GM12801 (cell line): ENCODE measurements around the gene APH1B.

Experiments
- TF ChIP-seq, protein P1 (sequence below): IDR thresholded peaks from one replicate; pipeline ENCODE4 v1.5.1; 2011; ENCODE audit warnings: control low read depth; ENCODE audit not compliant: insufficient read length; ENCODE audit errors: extremely low read depth

The APH1B gene

DNA sequence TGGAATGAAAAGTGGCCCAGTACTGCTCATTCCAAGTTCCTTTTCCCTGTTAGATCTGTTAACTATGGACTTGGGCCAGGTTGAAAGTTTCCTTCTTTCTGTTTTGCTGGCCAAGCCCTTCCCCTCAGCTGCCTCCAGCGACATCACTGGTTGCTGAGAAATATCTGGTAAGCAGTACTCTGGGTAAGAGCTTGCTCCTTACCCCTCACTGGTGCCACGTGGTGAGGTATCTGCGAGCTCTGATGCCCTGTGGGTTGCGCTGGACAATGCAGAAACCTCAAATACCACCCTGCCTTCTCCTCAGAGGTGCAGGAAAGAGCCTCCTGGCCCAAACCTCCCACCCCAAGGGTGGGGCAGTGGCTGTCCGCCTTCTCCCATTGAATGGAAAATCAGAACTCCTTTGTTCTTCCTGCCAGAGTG, 42.9 kb upstream of the APH1B start:
- TF ChIP-seq, protein P1, sequence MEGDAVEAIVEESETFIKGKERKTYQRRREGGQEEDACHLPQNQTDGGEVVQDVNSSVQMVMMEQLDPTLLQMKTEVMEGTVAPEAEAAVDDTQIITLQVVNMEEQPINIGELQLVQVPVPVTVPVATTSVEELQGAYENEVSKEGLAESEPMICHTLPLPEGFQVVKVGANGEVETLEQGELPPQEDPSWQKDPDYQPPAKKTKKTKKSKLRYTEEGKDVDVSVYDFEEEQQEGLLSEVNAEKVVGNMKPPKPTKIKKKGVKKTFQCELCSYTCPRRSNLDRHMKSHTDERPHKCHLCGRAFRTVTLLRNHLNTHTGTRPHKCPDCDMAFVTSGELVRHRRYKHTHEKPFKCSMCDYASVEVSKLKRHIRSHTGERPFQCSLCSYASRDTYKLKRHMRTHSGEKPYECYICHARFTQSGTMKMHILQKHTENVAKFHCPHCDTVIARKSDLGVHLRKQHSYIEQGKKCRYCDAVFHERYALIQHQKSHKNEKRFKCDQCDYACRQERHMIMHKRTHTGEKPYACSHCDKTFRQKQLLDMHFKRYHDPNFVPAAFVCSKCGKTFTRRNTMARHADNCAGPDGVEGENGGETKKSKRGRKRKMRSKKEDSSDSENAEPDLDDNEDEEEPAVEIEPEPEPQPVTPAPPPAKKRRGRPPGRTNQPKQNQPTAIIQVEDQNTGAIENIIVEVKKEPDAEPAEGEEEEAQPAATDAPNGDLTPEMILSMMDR, result no peak

DNA sequence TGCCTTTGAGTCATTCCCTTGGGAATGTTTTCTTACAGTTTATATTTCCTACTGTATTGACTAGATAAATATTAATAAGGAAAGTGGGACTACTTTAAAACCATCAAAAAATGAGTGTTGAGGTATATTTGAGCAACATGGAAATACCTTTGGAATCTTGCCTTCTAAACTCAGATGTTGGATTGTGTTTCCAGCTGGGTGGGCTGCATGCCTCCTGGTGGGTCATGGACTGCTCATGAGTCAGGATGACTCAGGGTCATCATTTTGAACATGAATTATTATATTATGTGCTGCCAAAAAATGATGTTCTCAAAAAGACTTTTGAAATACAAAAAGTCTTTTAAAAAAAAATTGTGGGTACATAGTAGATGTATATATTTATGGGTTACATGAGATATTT, 41.1 kb upstream of the APH1B start:
- TF ChIP-seq, protein P1, result no peak

DNA sequence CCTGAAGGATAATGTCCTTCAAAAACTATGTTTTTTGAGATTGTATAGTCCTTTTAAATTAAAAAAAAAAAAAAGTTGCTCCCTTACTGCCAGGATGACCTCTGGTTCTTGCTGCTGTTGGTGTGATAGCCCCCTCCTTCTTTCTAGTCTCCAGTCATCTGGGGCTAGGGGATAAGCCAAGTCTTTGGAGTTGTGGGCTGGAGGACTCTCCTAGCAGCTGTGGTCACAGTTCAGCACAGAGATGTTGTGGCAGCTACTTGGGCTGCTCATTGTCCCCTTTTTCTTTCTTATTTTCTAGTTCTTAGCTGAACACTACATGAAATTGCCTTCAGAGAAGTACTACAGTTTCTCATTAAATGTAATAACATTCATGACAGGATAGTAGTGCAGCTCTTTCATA, 39.2 kb upstream of the APH1B start:
- TF ChIP-seq, protein P1, result no peak

DNA sequence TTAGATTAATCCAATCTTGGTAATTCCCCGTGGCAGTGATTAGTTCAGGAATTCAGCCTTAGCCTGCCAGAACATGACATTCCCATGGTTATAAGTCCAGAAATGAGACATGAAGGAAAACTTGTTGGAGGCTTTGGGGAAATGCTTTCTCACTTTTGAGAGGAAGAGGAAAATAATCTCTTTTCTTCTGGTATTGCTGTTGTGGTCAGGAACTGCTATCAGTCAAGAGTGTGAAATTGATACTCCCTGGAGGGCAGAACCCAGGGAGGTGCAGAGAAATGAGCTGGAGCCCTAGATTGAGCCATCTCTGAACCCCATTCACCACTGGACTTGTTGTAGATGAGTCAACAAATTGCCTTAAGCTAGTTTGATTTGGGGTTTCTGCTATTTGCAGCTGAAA, 38.6 kb upstream of the APH1B start:
- TF ChIP-seq, protein P1, result no peak

DNA sequence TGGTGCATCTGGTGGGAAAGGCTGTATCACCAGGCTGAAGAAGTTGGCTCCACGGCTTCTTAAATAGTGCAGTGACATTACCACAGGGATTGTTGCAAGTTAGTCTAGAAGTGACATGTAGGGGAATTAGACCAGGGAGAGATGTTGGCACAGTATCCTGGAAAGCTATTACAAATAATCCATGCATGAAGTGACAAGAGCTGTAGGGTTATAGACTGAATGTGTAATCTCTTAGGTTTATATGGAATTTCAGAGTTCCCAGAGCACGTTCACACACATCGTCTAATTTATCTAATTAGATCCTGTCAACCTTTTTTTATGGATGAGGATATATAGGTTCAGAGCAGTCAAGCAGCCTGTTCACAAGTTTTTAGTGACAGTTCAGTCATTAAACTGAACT, 37.3 kb upstream of the APH1B start:
- TF ChIP-seq, protein P1, result no peak

DNA sequence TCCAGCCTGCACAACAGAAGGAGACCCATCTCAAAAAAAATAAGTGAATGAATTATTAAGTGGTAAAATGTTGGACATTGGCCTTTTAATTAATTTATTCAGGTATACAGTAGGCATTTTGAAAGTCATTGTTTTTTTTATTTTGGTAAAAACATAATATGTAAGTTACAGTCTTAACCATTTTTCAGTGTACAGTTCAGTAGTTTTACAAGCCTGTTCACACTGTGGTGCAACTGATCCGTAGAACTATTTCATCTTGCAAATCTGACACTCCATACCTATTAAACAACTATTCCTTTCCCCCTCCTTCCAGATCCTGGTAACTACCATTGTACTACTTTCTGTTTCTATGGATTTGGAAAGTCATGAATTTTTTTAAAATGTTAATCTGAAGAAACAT, 36.1 kb upstream of the APH1B start:
- TF ChIP-seq, protein P1, result no peak

DNA sequence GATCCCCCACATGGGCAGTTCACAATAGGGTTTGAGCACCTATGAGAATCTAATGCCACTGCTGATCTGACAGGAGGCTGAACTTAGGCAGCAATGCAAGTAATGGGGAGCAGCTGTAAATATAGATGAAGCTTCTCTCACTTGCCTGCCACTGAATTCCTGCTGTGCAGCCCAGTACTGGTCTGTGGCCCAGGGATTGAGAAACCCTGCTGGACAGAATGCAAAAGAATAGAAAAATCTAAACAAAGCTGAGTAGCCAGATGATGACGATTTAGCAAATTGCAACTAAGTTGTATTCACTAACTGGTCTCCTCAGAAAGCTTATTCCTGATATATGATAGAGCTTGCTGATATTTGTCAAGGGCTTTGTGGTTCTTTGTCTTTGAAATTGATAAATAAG, 34.3 kb upstream of the APH1B start:
- TF ChIP-seq, protein P1, result no peak

DNA sequence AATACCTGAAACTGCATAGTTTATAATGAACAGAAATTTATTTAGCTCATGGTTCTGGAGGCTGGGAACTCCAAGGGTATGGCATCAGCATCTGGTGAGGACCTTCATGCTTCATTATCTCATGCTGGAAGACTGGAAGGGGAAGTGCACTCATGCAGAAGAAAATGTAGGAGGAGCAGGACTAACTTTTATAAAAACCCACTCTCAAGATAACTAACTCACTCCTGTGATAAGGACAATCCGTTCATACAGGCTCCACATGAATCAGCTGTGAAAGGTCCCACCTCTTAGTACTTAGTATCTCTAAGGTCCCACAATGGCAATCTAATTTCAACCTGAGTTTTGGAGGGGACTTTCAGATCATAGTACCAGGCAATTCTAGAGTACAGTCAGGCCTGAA, 33.6 kb upstream of the APH1B start:
- TF ChIP-seq, protein P1, result no peak
